ENCODE measurements around the gene FJX1. TPM values are rescaled to one million over a fixed set of nuclear protein-coding genes. Genes with fewer than 3 reads are reported as not detected.

The FJX1 gene
- total and polyA plus RNA-seq, 9 donors: 5.5 to 40.2 (median 8.1) TPM

- no peaks in the 10 kb centered on the region for H3K4me1 ChIP-seq (ENCODE audit: insufficient read depth)
- no peaks in the 10 kb centered on the region for H3K27me3 ChIP-seq
- DNase-seq: no peak
- H3K27ac ChIP-seq: no peak overlapping the region
- no peak overlapping the region for H3K4me3 ChIP-seq
- H3K36me3 ChIP-seq: no peaks in the 10 kb centered on the region
- WGBS, 3 donors: 64 to 65% (median 64%) methylated on average over 5 of the region's 5 CpGs
- intact Hi-C loops (cut with DNase I): no loop called here
- TF ChIP-seq POLR2A (IDR thresholded peaks at IDR 0.05) (no peak), EP300 (IDR thresholded peaks at IDR 0.05) (no peak), CTCF (IDR thresholded peaks at IDR 0.05) (no peak)
- H3K9me3 ChIP-seq: no peaks in the 10 kb centered on the region
These were observed 16.0 kb upstream of the FJX1 start for GRCh38 chr11:35602160-35602793.

DNA sequence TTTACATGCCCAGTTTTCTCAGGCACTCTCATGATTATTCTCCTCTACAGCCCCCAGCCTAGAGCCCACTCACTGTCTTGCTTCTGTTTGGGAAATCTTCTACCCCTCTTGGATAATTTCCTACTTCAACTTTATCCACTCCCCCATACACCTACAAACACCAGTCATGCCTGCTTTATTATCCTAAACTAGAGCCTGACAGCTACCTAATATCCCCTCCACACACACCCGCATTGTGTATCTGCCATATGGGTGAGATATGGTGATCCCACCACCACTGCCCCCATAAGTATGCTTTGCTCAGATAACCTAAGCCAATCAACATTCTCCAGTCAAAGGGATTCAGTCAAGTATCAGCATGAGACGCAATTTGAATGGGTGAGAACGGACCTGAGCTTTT lies 15.3 kb upstream of the FJX1 start:
- Histone ChIP-seq H3K36me3 (no peaks in the 10 kb centered on the region), H3K9me3 (no peaks in the 10 kb centered on the region), H3K27me3 (no peaks in the 10 kb centered on the region), H3K4me3 (no peak overlapping the region), H3K4me1 (ENCODE audit: insufficient read depth) (no peaks in the 10 kb centered on the region), H3K27ac (no peak overlapping the region)
- no peak for DNase-seq
- TF ChIP-seq POLR2A (IDR thresholded peaks at IDR 0.05) (no peak), EP300 (IDR thresholded peaks at IDR 0.05) (no peak), CTCF (IDR thresholded peaks at IDR 0.05) (no peak)
- WGBS, 3 donors: 86 to 94% (median 92%) methylated on average over 3 of the region's 3 CpGs
- intact Hi-C loops (cut with DNase I): no loop called here

DNA sequence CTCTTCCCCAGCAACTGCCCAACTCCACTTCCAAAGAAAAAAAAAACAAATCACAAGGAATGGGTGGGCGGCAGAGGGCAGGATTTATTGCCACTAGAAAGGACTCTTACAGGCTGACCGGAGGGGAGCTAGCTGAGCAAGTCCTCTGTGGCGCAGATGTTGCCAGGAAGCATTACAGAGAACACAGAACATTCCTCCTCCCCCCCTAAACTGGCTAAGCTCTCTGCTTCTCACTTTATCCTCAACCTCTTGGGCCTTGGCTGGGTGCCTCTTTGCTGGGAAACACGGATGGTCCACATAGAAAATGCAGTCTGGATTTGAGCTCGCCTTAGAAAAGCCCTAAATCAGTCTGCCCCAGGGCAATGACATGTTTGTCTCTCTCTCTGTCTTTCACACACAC lies 12.6 kb upstream of the FJX1 start:
- H3K27me3 ChIP-seq: no peaks in the 10 kb centered on the region
- TF ChIP-seq POLR2A (IDR thresholded peaks at IDR 0.05) (no peak), CTCF (IDR thresholded peaks at IDR 0.05) (no peak), EP300 (IDR thresholded peaks at IDR 0.05) (no peak)
- no peaks in the 10 kb centered on the region for H3K4me1 ChIP-seq (ENCODE audit: insufficient read depth)
- intact Hi-C loops (cut with DNase I): no loop called here
- H3K27ac ChIP-seq: no peak overlapping the region
- no peak for DNase-seq
- WGBS, 3 donors: 17 to 22% (median 18%) methylated on average over 5 of the region's 5 CpGs
- H3K36me3 ChIP-seq: no peaks in the 10 kb centered on the region
- H3K9me3 ChIP-seq: no peaks in the 10 kb centered on the region
- no peak overlapping the region for H3K4me3 ChIP-seq

DNA sequence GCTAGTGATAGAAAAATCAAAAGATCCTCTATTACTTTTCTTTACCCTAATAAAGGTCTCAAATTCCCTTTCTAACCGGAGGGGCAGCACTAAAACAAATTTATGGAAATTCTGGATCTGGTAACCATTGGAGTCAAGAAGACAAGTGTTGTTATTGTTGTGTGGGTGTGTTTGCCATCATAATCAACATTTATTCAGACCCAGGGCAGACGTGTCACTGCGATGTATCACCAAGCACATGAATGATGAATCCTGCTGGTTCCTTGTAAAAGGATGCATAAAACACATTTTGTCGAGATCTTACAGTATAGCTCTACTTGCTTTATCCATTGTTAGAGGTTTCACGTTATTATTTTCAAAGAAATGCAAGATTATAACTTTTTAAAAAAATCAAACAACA lies 12.1 kb upstream of the FJX1 start:
- Histone ChIP-seq H3K4me1 (ENCODE audit: insufficient read depth) (no peaks in the 10 kb centered on the region), H3K27ac (no peak overlapping the region), H3K9me3 (no peaks in the 10 kb centered on the region), H3K36me3 (no peaks in the 10 kb centered on the region), H3K27me3 (no peaks in the 10 kb centered on the region), H3K4me3 (no peak overlapping the region)
- no peak for DNase-seq
- no peak for TF ChIP-seq CTCF (IDR thresholded peaks at IDR 0.05)
- TF ChIP-seq EP300 (IDR thresholded peaks at IDR 0.05): no peak
- no peak for TF ChIP-seq POLR2A (IDR thresholded peaks at IDR 0.05)
- intact Hi-C loops (cut with DNase I): no loop called here
- 59 to 64% (median 63%) methylated on average over 5 of the region's 5 CpGs for WGBS, 3 donors

All from ovary (tissue), 9 donors.